HG03442 (cell line): ENCODE data around the gene RASSF10.

ENCODE experiments used
- ATAC-seq: cut with Tn5 transposase; IDR thresholded peaks from one replicate; pipeline ENCODE4 v1.9.1; 2021; ENCODE audit warnings: mild to moderate bottlenecking, moderate library complexity; ENCODE audit not compliant: unreplicated experiment

The RASSF10 gene

DNA sequence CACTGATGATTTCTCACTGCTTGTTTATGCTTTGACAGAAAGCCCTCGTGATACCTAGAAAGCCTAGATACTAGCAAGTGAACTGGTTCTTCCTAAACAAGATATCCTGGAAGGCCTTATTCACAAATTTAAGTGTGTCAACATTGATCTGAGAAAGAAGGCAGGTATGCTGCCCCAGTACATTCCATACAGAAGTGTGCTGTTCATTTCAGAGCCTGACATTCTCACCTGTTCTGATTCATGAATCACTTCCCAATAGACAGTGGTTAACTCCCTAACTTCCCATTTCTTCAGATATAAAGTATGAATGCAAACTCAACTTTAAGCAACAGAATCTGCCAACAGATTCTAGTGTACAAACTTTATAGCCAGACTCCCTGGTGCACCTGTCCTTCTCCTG lies 15.5 kb upstream of the RASSF10 start:
- ATAC-seq: no peak

DNA sequence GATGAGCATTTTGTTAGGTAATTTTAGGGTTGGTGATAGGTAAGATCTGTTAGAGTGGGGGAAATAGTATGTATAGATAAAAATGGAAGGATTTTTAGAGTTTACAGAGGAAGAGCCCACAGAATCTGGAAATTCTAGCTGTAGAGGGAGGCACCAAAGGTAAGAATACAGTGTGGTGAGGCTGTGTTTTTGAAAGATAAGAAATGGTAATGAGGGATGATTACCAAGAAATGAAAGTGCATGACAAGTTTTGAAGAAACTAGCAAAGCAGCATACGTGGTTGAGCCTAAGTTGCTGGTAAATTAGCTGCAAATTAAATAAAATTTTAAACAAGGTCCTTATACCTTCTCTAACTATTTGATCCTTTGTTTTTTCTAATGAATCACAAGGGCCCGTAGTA lies 14.6 kb upstream of the RASSF10 start:
- no peak for ATAC-seq

DNA sequence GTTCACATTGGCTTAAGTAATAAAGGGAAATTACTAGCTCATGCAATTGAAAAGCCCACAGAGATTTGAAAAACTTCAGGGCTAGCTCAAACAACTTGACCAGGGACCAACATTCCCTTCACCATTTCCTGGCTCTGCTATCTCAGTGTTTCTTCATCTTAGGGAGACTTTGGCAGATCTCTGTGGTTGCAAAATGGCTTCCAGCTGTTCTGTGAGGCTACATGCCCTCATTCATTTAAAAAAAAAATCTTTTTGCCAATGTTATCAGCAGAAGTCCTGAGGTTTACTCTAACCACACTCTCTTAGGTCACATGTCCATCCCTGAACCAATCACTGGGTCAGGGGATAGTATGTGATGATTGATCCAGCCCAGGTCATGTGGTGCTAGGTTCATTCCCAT lies 13.9 kb upstream of the RASSF10 start:
- no peak for ATAC-seq

DNA sequence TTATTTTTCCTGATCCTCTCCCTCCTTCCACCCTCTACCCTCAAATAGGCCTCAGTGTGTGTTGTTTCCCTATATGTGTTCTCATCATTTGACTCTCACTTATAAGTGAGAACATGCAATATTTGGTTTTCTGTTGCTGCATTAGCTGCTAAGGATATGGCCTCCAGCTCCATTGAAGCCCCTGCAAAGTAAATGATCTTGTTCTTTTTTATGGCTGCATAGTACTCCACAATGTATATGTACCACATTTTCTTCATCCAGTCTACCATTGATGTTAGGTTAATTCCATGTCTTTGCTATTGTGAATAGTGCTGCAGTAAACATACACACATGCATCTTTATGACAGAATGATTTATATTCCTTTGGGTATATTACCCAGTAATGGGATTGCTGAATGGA lies 13.3 kb upstream of the RASSF10 start:
- no peak for ATAC-seq

DNA sequence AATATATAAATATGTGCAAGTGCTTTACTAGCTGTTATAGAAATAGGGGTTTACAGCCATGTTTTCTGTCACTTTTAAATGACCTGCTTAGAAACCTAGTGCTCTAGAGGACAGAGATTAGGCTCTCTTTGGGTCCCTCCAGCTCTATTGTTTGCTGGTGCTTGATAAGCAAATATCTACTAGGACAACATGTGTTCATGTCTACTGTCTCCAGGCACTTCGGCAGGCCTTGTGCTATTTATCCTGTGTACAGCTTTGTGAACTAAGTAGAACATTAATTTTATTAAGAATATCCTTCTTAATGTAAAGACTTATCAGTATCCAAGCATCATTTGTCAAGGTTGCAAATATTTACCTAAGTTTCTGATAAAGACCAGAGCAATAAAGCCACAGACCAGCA lies 11.9 kb upstream of the RASSF10 start:
- ATAC-seq: no peak

DNA sequence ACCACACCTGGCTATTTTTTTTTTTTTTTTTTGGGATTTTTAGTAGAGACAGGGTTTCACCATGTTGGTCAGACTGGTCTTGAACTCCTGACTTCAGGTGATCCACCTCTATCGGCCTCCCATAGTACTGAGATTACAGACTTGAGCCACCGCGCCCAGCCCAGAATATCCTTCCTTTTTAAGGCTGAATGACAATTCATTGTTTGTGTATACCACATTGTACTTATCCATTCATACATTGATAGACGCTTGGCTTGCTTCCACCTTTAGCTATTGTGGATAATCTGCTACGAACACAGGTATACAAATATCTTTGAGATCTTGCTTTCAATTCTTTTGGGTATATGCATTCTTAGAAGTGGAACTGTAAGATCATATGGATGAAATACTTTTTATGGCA lies 10.8 kb upstream of the RASSF10 start:
- no peak for ATAC-seq

DNA sequence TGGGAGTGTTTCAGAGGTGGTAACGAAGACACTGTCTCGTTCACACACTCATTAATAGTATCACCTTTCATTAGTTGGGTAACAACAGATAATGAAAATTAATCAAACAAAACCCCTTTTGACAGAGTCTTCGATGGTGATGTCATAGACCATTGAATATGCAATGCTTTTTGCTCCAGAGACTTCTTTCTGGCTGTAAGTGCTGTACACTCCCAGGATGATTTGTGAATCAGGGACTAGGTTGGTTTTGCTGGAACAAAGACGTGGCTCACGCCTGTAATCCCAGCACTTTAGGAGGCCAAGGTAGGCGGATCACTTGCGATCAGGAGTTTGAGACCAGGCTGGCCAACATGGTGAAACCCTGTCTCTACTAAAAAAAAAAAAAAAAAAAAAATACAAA lies 9.5 kb upstream of the RASSF10 start:
- no peak for ATAC-seq

DNA sequence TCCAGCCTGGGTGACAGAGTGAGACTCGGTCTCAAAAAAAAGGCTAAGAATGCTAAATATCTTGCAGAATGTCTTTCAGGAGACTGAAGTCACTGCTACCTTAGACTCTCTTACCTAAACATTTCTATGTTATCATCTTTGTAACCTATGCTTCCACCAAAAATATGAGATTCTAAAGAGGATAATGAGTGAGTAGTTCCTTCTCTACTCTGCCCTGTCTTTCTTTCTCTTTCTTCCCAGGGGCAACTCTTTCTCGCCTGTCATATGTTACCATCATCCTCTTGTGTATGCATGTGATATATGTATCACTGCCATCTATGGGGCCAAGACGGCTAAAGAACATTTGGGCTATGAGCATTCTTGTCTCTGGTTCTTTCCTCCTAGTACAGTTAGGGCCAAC lies 9.0 kb upstream of the RASSF10 start:
- ATAC-seq: no peak

DNA sequence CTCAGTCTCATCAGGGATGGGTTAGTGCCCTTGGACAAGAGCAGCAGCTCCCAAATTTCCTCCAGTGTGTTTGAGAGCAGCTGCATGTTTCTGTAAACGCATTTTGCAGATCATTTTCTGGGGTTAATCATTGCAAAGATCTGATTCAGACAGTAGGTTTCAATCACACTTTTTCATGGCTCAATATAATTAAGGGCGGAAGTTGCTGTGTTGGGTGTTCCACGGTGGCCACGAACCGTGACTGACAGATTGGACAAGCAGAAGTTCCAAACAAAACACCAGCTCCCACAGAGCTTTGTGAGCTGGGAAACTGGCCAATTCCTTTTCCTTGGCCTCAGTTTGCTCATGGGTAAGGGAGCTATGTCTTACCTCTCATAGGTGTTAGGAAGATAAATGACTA lies 8.4 kb upstream of the RASSF10 start:
- no peak for ATAC-seq

DNA sequence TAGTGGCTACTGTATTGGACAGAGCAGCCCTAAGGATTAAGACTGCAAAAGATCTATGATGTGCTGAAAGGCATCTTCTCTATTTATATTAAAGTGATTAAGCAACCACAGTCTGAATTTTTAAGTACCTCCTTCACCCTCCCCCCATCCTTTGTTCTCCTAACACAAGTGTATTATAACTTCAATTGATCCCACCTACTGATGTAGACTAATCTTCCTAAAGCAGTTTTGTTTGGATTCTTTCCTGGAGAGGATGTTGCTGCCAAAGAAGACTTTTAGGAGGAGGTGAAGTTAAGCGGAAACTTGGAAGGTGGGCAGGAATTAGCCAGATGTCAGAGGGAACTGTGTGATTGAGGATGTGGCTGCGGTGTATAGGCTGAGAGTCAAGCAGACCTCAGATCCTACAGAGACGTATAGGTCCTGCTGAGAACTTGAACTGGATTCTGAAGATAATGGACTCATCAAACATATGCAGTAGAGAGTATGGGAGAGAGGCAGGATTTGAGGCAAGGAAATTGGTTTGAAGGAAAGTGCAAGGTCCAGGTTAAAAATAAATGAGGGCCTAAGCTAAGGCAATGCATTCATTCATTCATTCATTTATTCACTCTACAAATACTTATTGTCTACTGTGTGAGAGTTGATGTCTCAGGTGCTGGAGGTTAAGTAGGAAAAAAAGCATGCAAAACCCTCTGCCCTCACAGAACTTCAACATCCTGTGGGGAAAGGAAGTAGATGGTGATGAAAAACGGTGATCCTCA lies 5.2 kb upstream of the RASSF10 start:
- ATAC-seq: no peak

DNA sequence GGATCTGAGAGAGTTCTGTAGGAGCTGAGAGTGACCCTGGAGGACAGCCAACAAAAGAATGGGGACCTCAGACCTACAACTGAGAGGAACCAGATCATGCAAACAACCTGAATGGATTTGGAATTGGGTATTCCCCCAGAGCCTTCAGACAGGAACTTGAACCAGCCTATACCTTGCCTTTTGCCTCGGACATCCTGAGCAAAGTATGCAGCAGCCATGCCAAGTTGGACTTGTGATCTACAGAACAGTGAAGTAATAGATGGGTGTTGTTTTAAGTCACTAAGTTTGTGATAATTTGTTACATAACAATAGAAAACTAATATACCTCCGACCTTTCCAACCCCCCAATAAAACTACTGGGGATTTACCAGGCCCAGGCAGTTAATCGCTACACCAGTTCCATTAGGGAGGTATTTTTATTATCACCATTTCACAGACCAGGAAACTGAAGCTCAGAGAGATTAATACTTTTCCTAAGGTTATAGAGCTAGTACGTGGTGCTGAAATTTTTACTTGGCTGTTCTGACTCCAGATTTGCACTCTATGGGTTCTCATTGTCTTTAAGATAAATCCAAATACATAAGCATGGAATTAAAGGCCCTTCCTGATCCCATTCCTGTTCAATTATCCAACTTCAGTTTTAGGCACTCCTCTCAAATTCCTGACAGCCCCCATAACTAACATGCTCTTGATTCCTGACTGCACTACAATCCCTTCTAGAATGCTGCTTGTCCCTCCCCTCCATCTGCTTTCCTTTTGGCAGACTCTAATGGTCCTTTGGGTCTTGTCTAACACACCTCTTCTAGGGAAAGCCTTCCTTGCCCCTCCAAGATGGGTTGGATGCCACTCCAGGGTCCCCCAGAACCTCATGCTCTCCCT lies 1.7 kb upstream of the RASSF10 start:
- ATAC-seq: no peak

DNA sequence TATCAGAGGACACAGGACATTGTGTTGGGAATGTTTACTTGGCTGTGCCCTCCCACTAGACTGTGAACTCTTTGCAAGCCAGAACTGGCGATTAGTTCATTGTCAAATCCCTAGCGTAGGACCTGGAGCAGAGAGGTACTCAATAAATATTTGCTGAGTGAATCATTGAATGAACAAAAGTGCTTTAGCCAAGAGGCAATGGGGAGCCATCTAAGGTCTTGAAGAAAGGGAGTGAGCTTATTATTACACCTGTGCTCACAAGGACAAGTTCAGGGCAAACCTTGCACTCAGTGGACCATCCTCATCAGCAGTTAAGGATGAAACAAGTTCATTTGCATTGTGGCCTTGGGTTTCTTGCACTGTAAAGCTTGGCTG lies 1.1 kb upstream of the RASSF10 start:
- no peak for ATAC-seq

DNA sequence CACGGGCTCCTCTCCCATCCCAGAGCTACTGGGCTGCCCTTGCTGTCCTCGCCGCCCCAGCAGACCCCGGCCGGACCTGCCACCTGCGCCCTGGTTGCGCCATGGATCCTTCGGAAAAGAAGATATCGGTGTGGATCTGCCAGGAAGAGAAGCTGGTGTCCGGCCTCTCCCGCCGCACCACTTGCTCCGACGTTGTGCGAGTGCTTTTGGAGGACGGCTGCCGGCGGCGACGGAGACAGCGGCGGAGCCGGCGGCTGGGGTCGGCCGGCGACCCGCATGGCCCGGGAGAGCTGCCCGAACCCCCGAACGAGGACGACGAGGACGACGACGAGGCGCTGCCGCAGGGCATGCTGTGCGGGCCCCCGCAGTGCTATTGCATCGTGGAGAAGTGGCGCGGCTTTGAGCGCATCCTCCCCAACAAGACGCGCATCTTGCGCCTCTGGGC lies 382 bp downstream of the RASSF10 start:
- ATAC-seq: no peak

DNA sequence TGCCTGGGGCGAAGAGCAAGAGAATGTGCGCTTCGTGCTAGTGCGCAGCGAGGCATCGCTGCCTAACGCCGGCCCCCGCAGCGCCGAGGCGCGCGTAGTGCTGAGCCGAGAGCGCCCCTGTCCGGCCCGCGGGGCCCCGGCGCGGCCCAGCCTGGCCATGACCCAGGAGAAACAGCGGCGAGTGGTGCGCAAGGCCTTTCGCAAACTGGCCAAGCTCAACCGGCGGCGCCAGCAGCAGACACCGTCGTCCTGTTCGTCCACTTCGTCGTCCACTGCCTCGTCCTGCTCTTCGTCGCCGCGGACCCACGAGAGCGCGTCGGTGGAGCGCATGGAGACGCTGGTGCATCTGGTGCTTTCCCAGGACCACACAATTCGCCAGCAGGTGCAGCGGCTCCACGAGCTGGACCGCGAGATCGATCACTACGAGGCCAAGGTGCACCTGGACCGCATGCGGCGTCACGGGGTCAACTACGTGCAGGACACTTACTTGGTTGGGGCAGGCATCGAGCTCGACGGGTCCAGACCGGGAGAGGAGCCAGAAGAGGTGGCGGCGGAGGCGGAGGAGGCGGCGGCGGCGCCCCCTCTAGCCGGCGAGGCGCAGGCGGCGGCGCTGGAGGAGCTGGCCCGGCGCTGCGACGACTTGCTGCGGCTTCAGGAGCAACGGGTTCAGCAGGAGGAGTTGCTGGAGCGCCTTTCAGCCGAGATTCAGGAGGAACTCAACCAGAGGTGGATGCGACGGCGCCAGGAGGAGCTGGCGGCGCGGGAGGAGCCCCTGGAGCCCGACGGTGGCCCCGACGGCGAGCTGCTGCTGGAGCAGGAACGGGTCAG lies 1.0 kb downstream of the RASSF10 start:
- no peak for ATAC-seq

DNA sequence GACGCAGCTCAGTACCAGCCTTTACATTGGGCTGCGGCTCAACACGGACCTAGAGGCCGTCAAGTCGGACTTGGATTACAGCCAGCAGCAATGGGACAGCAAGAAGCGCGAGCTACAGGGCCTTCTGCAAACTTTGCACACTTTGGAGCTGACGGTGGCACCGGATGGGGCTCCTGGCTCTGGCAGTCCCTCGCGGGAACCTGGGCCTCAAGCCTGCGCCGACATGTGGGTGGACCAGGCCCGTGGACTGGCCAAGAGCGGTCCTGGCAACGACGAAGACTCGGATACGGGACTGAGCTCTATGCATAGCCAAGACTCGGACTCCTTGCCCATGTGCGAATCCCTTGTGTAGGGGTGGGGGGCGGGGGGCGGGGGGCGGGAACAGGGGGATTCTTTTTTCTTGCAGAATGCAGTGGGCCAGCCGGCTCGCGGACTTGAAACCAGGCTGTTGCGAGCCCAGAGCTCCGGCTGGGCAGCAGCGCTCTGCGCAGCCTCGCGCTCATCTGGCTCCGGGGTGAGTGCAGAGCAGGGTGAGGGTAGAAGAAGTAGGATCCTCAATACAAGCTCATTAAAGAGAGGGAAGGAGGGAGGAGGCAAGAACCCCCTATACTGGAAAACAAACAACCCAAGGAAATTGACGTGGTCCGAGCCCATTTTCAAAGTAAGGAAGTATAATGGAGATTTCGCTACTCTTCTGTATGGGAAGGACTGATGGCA lies 1.8 kb downstream of the RASSF10 start:
- no peak for ATAC-seq

DNA sequence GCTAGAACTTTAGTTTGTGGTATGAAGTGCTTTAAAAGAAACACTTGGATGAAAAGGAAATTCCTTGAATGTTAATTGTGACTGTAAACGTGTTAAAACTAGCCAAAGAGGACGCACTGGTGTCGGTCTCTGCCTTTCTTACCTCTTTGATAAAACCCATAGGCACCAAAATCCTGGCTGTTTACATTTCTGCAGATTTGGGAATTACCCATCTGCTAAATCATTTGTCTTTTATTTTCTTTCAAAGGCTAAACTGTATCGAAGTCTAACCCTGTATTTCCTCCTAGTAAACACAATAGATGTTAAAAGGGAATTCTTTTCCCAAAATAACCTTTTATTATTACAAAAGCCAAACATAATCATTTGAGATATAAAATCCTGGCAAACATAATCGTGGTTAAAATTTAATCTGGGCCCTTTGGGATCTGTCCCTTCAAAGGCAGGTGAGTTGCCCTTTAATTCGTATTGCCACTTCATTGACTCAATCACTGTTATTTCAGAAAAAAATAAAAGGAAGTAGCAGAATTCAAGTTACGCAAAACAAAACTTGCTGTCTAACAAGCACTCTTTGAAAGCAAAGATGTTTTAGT lies 2.4 kb downstream of the RASSF10 start:
- no peak for ATAC-seq

DNA sequence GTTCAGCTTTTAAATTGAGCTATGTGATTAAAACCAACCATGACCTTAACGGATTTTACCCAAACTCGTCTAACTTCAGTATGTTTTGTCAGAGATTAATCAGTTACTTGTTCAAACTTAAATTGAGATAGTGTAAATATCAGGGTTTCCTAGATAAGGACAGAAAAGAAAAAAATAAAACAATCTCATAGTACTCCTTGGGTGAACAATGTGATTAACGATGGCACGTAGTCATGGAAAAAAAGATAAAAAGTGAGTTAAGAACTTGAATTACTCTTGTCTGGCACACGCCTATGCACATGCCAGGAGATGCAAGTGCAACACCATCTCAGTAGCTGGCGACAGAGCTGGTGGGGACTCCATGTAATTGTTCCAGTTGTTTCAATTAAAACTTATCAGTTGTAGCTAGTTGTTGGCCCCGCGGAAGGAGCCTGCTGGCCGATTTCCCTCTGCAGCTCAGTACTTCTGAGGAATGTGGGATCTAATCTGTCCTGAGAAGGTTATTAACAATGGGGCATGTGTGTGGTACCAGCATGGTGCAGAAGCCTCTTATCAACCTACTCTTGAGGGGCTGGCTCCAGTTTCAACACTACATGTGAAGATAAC lies 3.0 kb downstream of the RASSF10 start:
- ATAC-seq: no peak

DNA sequence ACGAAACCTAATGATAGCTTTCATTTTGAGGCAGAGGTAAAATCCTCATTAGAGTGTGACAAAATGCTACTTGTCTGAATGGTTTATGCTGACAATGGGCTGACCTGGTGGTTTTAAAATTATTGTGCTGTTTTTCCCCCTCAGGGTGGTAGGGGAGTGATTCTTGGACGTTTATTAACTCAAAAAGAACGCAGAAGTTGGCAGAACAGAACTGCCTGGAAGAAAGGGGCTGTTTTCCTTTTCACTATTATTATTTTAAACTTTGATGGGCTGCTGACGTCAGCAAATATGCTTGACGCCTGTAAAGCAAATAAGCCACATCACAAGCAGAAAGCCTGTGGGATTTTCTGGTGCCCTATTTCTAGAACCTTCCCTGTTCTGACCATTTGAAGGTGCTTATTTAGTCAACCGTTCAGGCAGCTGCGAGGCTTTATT lies 4.0 kb downstream of the RASSF10 start:
- no peak for ATAC-seq

DNA sequence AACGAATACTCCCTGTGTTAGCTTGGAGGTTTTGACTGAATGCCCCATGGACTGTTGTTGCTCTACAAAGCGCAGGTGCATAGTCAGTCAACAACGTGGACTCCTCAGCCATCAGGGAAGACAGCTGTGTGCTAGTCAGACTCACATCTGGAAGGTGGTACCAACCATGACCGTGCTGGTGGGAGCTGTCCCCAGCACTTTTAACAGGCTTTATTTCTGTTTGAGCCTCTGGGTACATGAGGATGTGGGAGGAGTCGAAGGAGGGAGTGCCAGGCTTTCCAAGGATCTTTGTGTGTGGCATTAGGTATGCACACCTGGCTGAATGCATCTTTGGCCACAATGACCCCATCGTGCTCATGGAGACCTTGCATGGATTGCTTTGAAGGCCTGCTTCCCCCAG lies 6.6 kb downstream of the RASSF10 start:
- no peak for ATAC-seq

DNA sequence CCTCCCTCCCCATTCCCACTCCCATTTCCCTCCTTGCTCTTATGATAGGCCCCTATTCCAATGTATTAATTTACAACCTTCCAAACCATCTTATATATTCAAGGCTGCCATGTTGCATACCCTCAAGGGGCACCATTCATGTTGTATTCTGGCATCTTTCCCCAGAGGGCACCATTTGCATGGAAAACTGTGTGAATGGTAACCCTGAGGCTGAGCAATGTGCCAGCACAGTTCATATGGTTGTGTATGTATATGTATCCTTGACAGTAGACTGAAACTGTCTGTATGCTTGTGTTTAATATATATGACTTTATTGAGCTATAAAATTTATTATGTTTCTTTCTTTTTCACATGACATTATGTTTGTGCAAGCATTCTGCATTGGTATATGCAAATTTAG lies 7.3 kb downstream of the RASSF10 start:
- ATAC-seq: no peak
